ENCODE data around the gene KRTAP6-2.

KRTAP6-2 gene

DNA sequence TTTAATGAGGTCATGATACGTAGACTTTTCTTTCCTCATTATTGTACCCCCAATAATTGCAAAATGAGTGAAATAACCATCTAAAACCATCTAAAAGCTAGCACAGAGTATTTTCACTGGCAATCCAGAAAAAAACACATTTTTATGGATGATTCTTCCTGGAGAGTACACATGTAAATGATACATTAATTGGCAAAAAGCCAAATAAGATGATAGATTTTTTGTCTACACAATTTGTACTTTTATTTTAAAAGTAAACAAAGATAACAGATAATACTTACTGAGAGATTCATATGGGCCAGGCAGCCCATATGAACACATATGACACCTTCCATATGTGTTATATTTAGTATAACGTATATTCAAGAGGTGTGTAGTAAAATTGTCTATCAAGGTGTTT is 35.1 kb downstream of the KRTAP6-2 start:
- no peak for DNase-seq

DNA sequence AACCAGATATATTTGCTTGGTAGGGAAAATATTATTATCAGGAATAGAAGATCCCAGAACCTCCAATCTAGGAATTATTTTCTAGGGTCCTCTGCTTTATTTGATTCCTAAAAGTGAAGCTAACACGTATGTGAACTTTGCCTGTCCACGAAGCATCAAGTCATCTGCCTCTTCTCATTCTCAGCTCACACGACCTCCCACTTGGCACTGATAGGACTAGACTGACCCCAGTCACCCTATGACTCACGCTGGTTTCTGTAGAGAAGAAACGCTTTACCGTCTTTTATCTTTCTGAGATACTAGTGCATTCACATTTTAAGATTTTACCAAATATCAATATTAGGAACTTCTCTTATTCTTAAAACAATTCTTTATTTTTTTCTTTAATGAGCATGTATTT is 35.6 kb downstream of the KRTAP6-2 start:
- no peak for DNase-seq

DNA sequence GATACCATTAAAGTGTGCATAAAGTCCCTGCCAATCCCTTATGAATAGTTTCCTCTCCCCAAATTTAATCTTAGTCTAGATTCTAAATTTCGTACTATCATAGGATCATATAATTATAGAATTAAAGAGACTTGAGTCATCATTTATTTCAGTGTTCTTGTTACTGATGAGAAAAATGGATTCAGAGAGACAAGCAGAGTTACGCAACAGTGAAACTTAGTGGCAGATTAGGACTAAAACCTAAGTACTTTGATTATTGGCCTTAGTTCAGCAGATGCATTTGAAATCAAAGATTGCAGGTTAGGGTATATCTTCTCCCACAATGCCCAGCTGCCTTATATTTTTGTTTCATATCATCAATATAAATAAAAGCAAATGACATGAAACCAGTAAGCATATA is 36.7 kb downstream of the KRTAP6-2 start:
- no peak for DNase-seq

DNA sequence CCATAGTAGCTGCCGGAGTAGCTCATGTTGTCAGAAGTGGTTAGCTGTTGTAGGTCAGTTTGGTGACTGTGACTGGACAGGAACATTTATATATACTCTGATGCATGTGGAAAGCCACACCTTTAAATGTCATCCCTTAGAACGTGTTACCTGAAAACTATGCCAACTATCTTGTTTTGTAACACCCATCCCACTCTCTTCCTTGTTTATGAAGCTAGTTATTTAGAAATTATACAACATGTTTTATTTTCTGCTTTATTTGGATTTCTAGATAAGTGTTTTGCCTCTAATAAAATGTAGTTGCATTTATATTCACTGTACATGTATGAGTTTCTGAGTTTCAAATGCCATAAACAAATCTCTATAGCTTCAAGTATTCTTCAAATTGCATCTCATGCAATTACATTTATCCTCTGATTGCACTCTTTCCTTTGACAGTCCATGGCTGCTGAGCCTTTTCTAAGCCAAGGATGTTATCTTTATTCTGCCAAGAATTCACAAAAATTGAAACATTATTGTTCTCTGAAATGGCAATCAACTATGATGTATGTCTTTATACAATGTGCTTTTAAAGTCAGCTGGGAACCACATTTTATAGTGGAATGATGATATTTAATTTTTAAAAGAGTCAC is 37.3 kb downstream of the KRTAP6-2 start, which contains the start of gene KRTAP19-7:
Gene KRTAP19-7, minus strand, starts transcription at position 51 of the 632 bp plus-strand sequence. Its CDS starts 25 bp downstream, at position 26.
- DNase-seq = no peak

DNA sequence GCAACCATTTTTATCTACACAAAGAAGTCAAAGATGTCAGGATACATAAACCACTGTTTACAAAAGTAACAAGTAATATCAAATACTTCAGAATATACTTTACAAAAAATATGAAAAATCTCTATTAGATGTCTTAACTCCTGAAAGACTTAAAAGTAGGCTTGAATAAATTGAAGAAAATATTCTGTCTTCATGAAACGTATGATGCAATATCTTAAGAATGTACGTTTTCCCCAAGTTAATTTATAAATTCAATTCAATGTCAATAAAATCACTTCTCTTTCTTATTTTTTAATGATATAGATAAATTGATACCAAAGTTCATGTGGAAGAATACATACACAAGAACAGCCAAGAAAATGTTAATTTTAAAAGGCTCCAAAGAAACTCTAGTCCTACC is 43.6 kb downstream of the KRTAP6-2 start:
- DNase-seq = no peak

DNA sequence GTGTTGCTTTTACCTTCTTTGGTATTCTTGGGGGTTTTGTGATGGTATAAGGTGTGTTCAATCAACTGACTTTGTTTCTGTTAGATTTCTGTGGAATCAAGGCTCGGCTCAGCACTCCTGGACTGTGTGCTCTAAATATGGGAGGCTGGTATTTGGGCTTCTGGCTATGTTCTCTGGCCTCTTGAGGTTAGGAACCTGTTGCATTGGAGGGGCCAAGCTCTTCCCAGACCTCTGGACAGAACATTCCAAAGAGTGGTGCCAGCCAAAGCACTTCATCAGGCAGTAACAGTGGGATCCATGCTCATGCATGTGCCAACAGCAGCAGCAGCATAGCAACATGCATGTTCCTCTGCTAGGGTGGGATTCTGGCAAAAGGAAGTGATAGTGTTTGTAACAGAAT is 45.9 kb downstream of the KRTAP6-2 start:
- no peak for DNase-seq

Measured in NCI-H524 (cell line).